ENCODE measurements around the gene AHCTF1.

DNA sequence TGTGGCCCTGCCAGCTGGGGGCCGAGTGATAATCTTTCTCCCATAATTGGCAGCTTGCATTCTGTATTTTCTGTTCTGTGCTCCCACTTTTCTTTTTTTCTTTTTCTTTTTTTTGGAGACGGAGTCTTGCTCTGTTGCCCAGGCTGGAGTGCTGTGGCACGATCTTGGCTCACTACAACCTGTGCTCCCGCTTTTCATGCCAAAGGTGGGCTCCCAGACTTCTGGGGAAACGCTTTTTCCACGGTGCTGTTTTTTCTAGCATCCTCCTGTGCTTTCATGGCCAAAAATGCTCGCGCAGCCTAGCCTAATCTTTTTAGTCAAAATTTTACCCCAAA is 585 bp upstream of the AHCTF1 start:
- TF ChIP-seq, protein P1, sequence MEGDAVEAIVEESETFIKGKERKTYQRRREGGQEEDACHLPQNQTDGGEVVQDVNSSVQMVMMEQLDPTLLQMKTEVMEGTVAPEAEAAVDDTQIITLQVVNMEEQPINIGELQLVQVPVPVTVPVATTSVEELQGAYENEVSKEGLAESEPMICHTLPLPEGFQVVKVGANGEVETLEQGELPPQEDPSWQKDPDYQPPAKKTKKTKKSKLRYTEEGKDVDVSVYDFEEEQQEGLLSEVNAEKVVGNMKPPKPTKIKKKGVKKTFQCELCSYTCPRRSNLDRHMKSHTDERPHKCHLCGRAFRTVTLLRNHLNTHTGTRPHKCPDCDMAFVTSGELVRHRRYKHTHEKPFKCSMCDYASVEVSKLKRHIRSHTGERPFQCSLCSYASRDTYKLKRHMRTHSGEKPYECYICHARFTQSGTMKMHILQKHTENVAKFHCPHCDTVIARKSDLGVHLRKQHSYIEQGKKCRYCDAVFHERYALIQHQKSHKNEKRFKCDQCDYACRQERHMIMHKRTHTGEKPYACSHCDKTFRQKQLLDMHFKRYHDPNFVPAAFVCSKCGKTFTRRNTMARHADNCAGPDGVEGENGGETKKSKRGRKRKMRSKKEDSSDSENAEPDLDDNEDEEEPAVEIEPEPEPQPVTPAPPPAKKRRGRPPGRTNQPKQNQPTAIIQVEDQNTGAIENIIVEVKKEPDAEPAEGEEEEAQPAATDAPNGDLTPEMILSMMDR (IDR thresholded peaks at IDR 0.05) = no peak
- TF ChIP-seq POLR2A (IDR thresholded peaks at IDR 0.05) = no peak
